SU-DHL-6 (cell line): ENCODE measurements around the gene STOML1.

Experiments used
- CTCF ChIP-seq: fragments of 200-600 bp; sonication (generic); IDR thresholded peaks from one replicate; pipeline ENCODE4 v1.5.1; 2017; ENCODE audit warnings: antibody characterized with exemption, mild to moderate bottlenecking, low read length, moderate library complexity; ENCODE audit not compliant: insufficient read depth, poor library complexity, severe bottlenecking
- EZH2phosphoT487 ChIP-seq: fragments of 200-600 bp; sonication (generic), shearing (Covaris generic); conservative IDR thresholded peaks from 2 replicates; pipeline ENCODE4 v1.6.1; 2018; ENCODE audit warnings: mild to moderate bottlenecking, antibody characterized with exemption, low read length, moderate library complexity, mixed read lengths

- TF ChIP-seq CTCF, result no peak
- no peak for TF ChIP-seq EZH2phosphoT487
These were observed 39.0 kb downstream of the STOML1 start for GRCh38 chr15:73952913-73953750.
